Kidney epithelial cell (primary cell): Measurements from ENCODE around the gene SRPK2. TPM values are rescaled to one million over a fixed set of nuclear protein-coding genes. Genes with fewer than 3 reads are reported as not detected.
"Not testable (repeated sequence)": the region's sequence is repeated elsewhere in the genome, so short reads cannot be mapped to it uniquely, and the experiment has no call there.

Source experiments
- DNase-seq: peaks from one replicate; pipeline ENCODE4 v3.0.0-alpha.2; 2010; ENCODE audit warnings: low read depth
- H3K27me3 ChIP-seq: 2 replicates; pipeline ENCODE4 v1.6.0; 2011; ENCODE audit warnings: low read length; ENCODE audit not compliant: control insufficient read depth, insufficient read depth
- H3K36me3 ChIP-seq: 2 replicates; pipeline ENCODE4 v1.5.1; 2011; ENCODE audit warnings: low read length; ENCODE audit not compliant: control insufficient read depth, insufficient read depth
- H3K4me3 ChIP-seq: 2 replicates; pipeline ENCODE4 v1.5.1; 2011; ENCODE audit warnings: low read depth, mild to moderate bottlenecking, control low read depth, low read length
- CTCF ChIP-seq: IDR thresholded peaks from 2 replicates; pipeline ENCODE4 v1.5.1; 2011; ENCODE audit warnings: mild to moderate bottlenecking, moderate library complexity, low read length, control low read depth, inconsistent platforms; ENCODE audit not compliant: insufficient read depth, poor library complexity, severe bottlenecking
- total RNA-seq: library from RNA; depleted of rRNA; stranded (reverse); fragments of >200 nt; gene quantifications from 2 replicates; pipeline ENCODE4 v1.2.3, GENCODE V29; 2015

The SRPK2 gene
- total RNA-seq, 1 donor from 2014 or later, result 33.9 TPM

GRCh38 chr7:105269397-105269796 lies 119.3 kb downstream of the SRPK2 start:
- H3K27me3 ChIP-seq, result no peaks in the 10 kb centered on the region
- no peak for DNase-seq
- H3K36me3 ChIP-seq, result no peaks in the 10 kb centered on the region
- peak overlapping the region; percentile 19 for H3K4me3 ChIP-seq
- TF ChIP-seq CTCF, result no peak

GRCh38 chr7:105268511-105269392 lies 120.0 kb downstream of the SRPK2 start:
- Histone ChIP-seq H3K36me3 (no peaks in the 10 kb centered on the region), H3K4me3 (peak overlapping the region; percentile 34), H3K27me3 (no peaks in the 10 kb centered on the region)
- TF ChIP-seq CTCF, result no peak
- no peak for DNase-seq

- peak; percentile 50 for DNase-seq
- Histone ChIP-seq H3K27me3 (no peaks in the 10 kb centered on the region), H3K36me3 (no peaks in the 10 kb centered on the region), H3K4me3 (no peak overlapping the region)
- no peak for TF ChIP-seq CTCF
Observed at GRCh38 chr7:105268056-105268455, 120.7 kb downstream of the SRPK2 start.

- Histone ChIP-seq H3K27me3 (no peaks in the 10 kb centered on the region), H3K36me3 (no peaks in the 10 kb centered on the region), H3K4me3 (no peak overlapping the region)
- DNase-seq, result no peak
- no peak for TF ChIP-seq CTCF
Observed at GRCh38 chr7:105267244-105267643, 121.5 kb downstream of the SRPK2 start.

GRCh38 chr7:105264707-105265106 lies 124.0 kb downstream of the SRPK2 start:
- Histone ChIP-seq H3K27me3 (no peaks in the 10 kb centered on the region), H3K36me3 (no peaks in the 10 kb centered on the region), H3K4me3 (no peak overlapping the region)
- TF ChIP-seq CTCF, result no peak
- DNase-seq, result no peak

- no peaks in the 10 kb centered on the region for H3K36me3 ChIP-seq
Observed at GRCh38 chr7:105261689-105262088, 127.0 kb downstream of the SRPK2 start.

GRCh38 chr7:105260201-105260871 lies 128.4 kb downstream of the SRPK2 start:
- H3K36me3 ChIP-seq, DNase-seq, H3K4me3 ChIP-seq, H3K27me3 ChIP-seq: not testable (repeated sequence)

More at GRCh38 chr7:105261689-105262088, 127.0 kb downstream of the SRPK2 start:
- no peak for DNase-seq
- H3K27me3 ChIP-seq, result no peaks in the 10 kb centered on the region
- TF ChIP-seq CTCF, result no peak
- no peak overlapping the region for H3K4me3 ChIP-seq

- H3K36me3 ChIP-seq, H3K27me3 ChIP-seq, H3K4me3 ChIP-seq, DNase-seq: not testable (repeated sequence)
Observed at GRCh38 chr7:105258919-105259318, 129.8 kb downstream of the SRPK2 start.
